ENCODE measurements around the gene CFL1. TPM values are rescaled to one million over a fixed set of nuclear protein-coding genes. Genes with fewer than 3 reads are reported as not detected.

The CFL1 gene
- total RNA-seq, 1 experiment from 2014 or later: 1,911 TPM

DNA sequence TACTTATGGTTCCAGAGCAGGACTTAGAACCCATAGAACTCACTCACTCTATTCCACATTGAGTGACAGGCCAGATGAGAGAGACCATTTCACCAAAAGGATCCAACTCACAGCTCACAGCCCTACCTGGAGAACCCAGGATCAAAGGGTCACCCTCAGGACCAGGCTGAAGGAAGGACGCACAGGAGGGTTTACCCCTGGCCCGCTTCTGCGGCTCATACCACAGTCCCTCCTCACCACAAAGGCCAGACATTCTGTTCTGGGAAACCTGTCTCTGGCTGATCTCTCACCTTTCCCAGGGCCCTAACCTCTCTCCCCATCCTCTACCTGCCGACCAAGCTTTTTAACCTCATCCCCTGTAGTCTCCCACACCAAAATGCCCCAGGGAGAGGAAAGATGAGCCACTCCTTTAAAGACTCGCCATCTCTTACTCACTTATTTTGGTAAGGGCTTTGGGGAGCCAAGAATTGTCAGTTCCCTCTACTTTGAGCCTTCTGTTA, 37.6 kb upstream of the CFL1 start:
- in situ Hi-C loops (cut with HindIII; ENCODE audit: low pct_unique_long_range_greater_than_20kb, low sequenced_read_pairs) (no loop called here), intact Hi-C loops (cut with micrococcal nuclease; ENCODE audit: unreplicated experiment) (no loop called here)
- Histone ChIP-seq H3K27me3 (ENCODE audit: control insufficient read depth, insufficient read depth, low read length) (no peaks in the 10 kb centered on the region), H3K27ac (ENCODE audit: low read length) (peak overlapping the region; percentile 87), H3K9me3 (ENCODE audit: control insufficient read depth, insufficient read depth, low read depth, low read length) (no peaks in the 10 kb centered on the region), H3K4me3 (ENCODE audit: low read depth in 2 of 2, low read length in 2 of 2) (peak overlapping the region; percentile 82 to 89; a peak in 3 of 4 replicates), H3K36me3 (ENCODE audit: control insufficient read depth, insufficient read depth, low read length) (no peaks in the 10 kb centered on the region; the same call in 1 of the 2 replicates), H3K4me1 (ENCODE audit: control insufficient read depth, insufficient read depth, low read length) (peaks cover 54% of the 10 kb centered on the region)
- DNase-seq (ENCODE audit: low read depth, low spot score) (no peak), ATAC-seq (no peak)
- ChIA-PET POLR2A (interaction anchor here (0.6 to 4.4 kb wide), 5 partner anchors 16 to 379 kb away, joined by 3 to 37 read pairs (median 6); no protein-coding TSS in a partner anchor), CTCF (interaction anchor here (0.6 kb wide), 1 partner anchor 219 kb away, joined by 4 read pairs; no protein-coding TSS in a partner anchor)
- BruUV-seq (replicated peaks): no TSS peak
- no peak; the same call in none of the 2 replicates for TF ChIP-seq POLR2AphosphoS5 (IDR thresholded peaks at IDR 0.05; ENCODE audit: low read depth, low read length)
- TF ChIP-seq, protein P1, sequence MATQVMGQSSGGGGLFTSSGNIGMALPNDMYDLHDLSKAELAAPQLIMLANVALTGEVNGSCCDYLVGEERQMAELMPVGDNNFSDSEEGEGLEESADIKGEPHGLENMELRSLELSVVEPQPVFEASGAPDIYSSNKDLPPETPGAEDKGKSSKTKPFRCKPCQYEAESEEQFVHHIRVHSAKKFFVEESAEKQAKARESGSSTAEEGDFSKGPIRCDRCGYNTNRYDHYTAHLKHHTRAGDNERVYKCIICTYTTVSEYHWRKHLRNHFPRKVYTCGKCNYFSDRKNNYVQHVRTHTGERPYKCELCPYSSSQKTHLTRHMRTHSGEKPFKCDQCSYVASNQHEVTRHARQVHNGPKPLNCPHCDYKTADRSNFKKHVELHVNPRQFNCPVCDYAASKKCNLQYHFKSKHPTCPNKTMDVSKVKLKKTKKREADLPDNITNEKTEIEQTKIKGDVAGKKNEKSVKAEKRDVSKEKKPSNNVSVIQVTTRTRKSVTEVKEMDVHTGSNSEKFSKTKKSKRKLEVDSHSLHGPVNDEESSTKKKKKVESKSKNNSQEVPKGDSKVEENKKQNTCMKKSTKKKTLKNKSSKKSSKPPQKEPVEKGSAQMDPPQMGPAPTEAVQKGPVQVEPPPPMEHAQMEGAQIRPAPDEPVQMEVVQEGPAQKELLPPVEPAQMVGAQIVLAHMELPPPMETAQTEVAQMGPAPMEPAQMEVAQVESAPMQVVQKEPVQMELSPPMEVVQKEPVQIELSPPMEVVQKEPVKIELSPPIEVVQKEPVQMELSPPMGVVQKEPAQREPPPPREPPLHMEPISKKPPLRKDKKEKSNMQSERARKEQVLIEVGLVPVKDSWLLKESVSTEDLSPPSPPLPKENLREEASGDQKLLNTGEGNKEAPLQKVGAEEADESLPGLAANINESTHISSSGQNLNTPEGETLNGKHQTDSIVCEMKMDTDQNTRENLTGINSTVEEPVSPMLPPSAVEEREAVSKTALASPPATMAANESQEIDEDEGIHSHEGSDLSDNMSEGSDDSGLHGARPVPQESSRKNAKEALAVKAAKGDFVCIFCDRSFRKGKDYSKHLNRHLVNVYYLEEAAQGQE (IDR thresholded peaks at IDR 0.05; ENCODE audit: insufficient read depth in 1 of 2, low read depth in 2 of 2, low read length in 1 of 2): no peak
- no peak for TF ChIP-seq SIN3A (IDR thresholded peaks at IDR 0.05; ENCODE audit: borderline replicate concordance, insufficient read depth, low read depth, low read length)
- no peak for TF ChIP-seq TCF7L2 (IDR thresholded peaks at IDR 0.05; ENCODE audit: low read depth, low read length)
- TF ChIP-seq CTCF (IDR thresholded peaks at IDR 0.05): no peak

- POLR2A ChIA-PET: interaction anchor here (0.5 to 1.1 kb wide), 5 partner anchors 18 to 226 kb away, joined by 3 to 12 read pairs (median 4); no protein-coding TSS in a partner anchor
- in situ Hi-C loops (cut with HindIII; ENCODE audit: low pct_unique_long_range_greater_than_20kb, low sequenced_read_pairs) (no loop called here), intact Hi-C loops (cut with micrococcal nuclease; ENCODE audit: unreplicated experiment) (no loop called here)
- Histone ChIP-seq H3K9me3 (ENCODE audit: control insufficient read depth, insufficient read depth, low read depth, low read length) (no peaks in the 10 kb centered on the region), H3K27ac (ENCODE audit: low read length) (peak overlapping the region; percentile 87), H3K27me3 (ENCODE audit: control insufficient read depth, insufficient read depth, low read length) (no peaks in the 10 kb centered on the region), H3K4me3 (ENCODE audit: low read depth in 2 of 2, low read length in 2 of 2) (peak overlapping the region in 1 of 2 experiments; percentile 17; a peak in 2 of 4 replicates), H3K4me1 (ENCODE audit: control insufficient read depth, insufficient read depth, low read length) (peaks cover 63% of the 10 kb centered on the region), H3K36me3 (ENCODE audit: control insufficient read depth, insufficient read depth, low read length) (no peaks in the 10 kb centered on the region; the same call in 1 of the 2 replicates)
- ATAC-seq (no peak), DNase-seq (ENCODE audit: low read depth, low spot score) (no peak)
- 0 out of 2 replicates have a peak, but pooled peaks have one; percentile 32 for TF ChIP-seq TCF7L2 (IDR thresholded peaks at IDR 0.05; ENCODE audit: low read depth, low read length)
- no peak for TF ChIP-seq SIN3A (IDR thresholded peaks at IDR 0.05; ENCODE audit: borderline replicate concordance, insufficient read depth, low read depth, low read length)
- TF ChIP-seq, protein P1 (IDR thresholded peaks at IDR 0.05; ENCODE audit: insufficient read depth in 1 of 2, low read depth in 2 of 2, low read length in 1 of 2): 0 out of 4 replicates have a peak, but pooled peaks of 1 of the 2 experiments have one; percentile 21
- peak; percentile 80 for TF ChIP-seq POLR2AphosphoS5 (IDR thresholded peaks at IDR 0.05; ENCODE audit: low read depth, low read length)
- TF ChIP-seq CTCF (IDR thresholded peaks at IDR 0.05): no peak; the same call in 1 of the 2 replicates
- CTCF ChIA-PET: no interaction called here
- no TSS peak for BruUV-seq (replicated peaks)
Observed at GRCh38 chr11:65894034-65894591, 36.1 kb upstream of the CFL1 start.

Measured in Panc1 (cell line).